DND-41 (cell line): ENCODE measurements around the gene GLRA3.

Source experiments
- ATAC-seq: fragments of 200-7000 bp; cut with Tn5 transposase; 3 replicates; pipeline ENCODE4 v1.9.1; 2021; ENCODE audit warnings: low read depth; ENCODE audit not compliant: insufficient read depth
- DNase-seq: peaks from one replicate; pipeline ENCODE4 v3.0.0-alpha.2; 2020
- H2AFZ ChIP-seq: 2 replicates; pipeline ENCODE4 v1.6.0; 2012; ENCODE audit warnings: low read depth, low read length
- H3K27ac ChIP-seq: 2 replicates; pipeline ENCODE4 v1.5.1; 2012; ENCODE audit warnings: low read length, inconsistent platforms
- H3K27me3 ChIP-seq: fragments of 200-600 bp; sonication (generic); 2 replicates; pipeline ENCODE4 v1.6.0; 2012; ENCODE audit warnings: low read length, mild to moderate bottlenecking, inconsistent platforms; ENCODE audit not compliant: insufficient read depth, poor library complexity
- H3K36me3 ChIP-seq: 2 replicates; pipeline ENCODE4 v1.5.1; 2012; ENCODE audit warnings: low read length, inconsistent platforms; ENCODE audit not compliant: insufficient read depth
- H3K4me1 ChIP-seq: 2 replicates; pipeline ENCODE4 v1.5.1; 2012; ENCODE audit warnings: mild to moderate bottlenecking, low read length; ENCODE audit not compliant: insufficient read depth
- H3K4me2 ChIP-seq: 2 replicates; pipeline ENCODE4 v1.6.0; 2012; ENCODE audit warnings: mild to moderate bottlenecking, moderate library complexity, low read length, inconsistent platforms; ENCODE audit not compliant: insufficient read depth
- H3K4me3 ChIP-seq, 2 experiments: fragments of 200-600 bp in 1 of 2; shearing (Covaris generic) in 1 of 2; 2 replicates each; pipeline ENCODE4 v1.5.1; 2012 to 2016; ENCODE audit warnings: inconsistent platforms in 2 of 2, low read length in 2 of 2, mild to moderate bottlenecking in 2 of 2, low read depth in 1 of 2, moderate library complexity in 1 of 2
- H3K79me2 ChIP-seq: 2 replicates; pipeline ENCODE4 v1.6.0; 2012; ENCODE audit warnings: low read length, inconsistent platforms; ENCODE audit not compliant: insufficient read depth
- H3K9ac ChIP-seq: 2 replicates; pipeline ENCODE4 v1.6.0; 2012; ENCODE audit warnings: low read depth, mild to moderate bottlenecking, inconsistent platforms, low read length, moderate library complexity
- H3K9me3 ChIP-seq: 2 replicates; pipeline ENCODE4 v1.5.1; 2012; ENCODE audit warnings: low read length, moderate library complexity, mild to moderate bottlenecking, inconsistent platforms; ENCODE audit not compliant: insufficient read depth, severe bottlenecking
- H4K20me1 ChIP-seq: 2 replicates; pipeline ENCODE4 v1.6.0; 2012; ENCODE audit warnings: low read length; ENCODE audit not compliant: insufficient read depth
- EZH2 ChIP-seq: IDR thresholded peaks from 3 replicates; pipeline ENCODE4 v1.6.1; 2012; ENCODE audit warnings: borderline replicate concordance, low read depth, mild to moderate bottlenecking, moderate library complexity, low read length, inconsistent platforms; ENCODE audit not compliant: severe bottlenecking
- TF ChIP-seq, protein P1 (sequence below): IDR thresholded peaks from 2 replicates; pipeline ENCODE4 v1.5.1; 2012; ENCODE audit warnings: borderline replicate concordance, low read length, moderate library complexity, mild to moderate bottlenecking; ENCODE audit not compliant: poor library complexity, severe bottlenecking; ENCODE audit errors: extremely low read depth

Gene GLRA3

DNA sequence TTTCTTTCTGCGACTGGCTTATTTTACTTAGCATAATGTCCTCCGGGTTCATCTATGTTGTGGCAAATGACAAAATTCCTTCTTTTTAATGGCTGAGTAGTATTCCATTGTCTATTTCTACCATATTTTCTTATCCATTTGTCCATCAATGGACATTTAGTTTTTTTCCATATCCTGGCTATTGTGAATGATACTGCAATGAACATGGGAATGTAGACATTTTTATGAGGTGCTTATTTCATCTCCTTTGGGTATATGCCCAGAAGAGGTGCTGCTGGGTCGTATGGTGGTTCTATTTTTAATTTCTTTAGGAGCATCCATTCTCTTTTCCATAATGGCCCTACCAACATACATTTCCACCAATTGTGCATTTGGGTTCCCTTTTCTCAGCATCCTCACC lies 230.2 kb downstream of the GLRA3 start:
- Histone ChIP-seq H3K4me1 (no peaks in the 10 kb centered on the region), H3K27me3 (no peaks in the 10 kb centered on the region), H3K4me2 (no peak overlapping the region), H3K9me3 (no peaks in the 10 kb centered on the region), H3K4me3 (no peak overlapping the region), H2AFZ (no peak overlapping the region), H3K36me3 (no peaks in the 10 kb centered on the region), H4K20me1 (no peaks in the 10 kb centered on the region), H3K9ac (no peak overlapping the region), H3K79me2 (no peaks in the 10 kb centered on the region), H3K27ac (no peak overlapping the region)
- no peak for DNase-seq
- TF ChIP-seq, protein P1, sequence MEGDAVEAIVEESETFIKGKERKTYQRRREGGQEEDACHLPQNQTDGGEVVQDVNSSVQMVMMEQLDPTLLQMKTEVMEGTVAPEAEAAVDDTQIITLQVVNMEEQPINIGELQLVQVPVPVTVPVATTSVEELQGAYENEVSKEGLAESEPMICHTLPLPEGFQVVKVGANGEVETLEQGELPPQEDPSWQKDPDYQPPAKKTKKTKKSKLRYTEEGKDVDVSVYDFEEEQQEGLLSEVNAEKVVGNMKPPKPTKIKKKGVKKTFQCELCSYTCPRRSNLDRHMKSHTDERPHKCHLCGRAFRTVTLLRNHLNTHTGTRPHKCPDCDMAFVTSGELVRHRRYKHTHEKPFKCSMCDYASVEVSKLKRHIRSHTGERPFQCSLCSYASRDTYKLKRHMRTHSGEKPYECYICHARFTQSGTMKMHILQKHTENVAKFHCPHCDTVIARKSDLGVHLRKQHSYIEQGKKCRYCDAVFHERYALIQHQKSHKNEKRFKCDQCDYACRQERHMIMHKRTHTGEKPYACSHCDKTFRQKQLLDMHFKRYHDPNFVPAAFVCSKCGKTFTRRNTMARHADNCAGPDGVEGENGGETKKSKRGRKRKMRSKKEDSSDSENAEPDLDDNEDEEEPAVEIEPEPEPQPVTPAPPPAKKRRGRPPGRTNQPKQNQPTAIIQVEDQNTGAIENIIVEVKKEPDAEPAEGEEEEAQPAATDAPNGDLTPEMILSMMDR = no peak
- no peak for TF ChIP-seq EZH2
- no peak for ATAC-seq

DNA sequence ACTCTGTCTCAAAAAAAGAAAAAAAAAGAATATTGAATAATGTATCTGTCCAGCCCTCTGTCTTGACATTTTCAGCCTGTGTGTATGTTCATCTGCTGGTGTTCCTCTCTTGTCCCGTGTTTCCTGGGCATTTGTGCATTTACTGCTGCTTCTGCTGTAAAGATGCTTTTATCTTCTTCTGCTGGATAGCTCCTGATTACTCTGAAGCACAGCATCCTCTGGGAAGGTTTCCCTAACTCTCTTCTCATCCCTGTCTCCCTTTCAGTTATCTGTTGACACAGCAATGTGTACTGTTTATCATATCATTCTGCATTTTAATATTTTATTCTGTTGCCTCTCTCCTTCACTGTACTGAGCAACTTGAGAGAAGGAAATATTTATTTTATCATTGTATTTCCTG lies 232.5 kb downstream of the GLRA3 start:
- Histone ChIP-seq H2AFZ (no peak overlapping the region), H3K27me3 (no peaks in the 10 kb centered on the region), H3K4me3 (no peak overlapping the region), H3K9ac (no peak overlapping the region), H3K36me3 (no peaks in the 10 kb centered on the region), H3K27ac (no peak overlapping the region), H3K4me1 (no peaks in the 10 kb centered on the region), H3K9me3 (no peaks in the 10 kb centered on the region), H4K20me1 (no peaks in the 10 kb centered on the region), H3K4me2 (no peak overlapping the region), H3K79me2 (no peaks in the 10 kb centered on the region)
- TF ChIP-seq, protein P1 = no peak
- ATAC-seq (no peak), DNase-seq (no peak)

DNA sequence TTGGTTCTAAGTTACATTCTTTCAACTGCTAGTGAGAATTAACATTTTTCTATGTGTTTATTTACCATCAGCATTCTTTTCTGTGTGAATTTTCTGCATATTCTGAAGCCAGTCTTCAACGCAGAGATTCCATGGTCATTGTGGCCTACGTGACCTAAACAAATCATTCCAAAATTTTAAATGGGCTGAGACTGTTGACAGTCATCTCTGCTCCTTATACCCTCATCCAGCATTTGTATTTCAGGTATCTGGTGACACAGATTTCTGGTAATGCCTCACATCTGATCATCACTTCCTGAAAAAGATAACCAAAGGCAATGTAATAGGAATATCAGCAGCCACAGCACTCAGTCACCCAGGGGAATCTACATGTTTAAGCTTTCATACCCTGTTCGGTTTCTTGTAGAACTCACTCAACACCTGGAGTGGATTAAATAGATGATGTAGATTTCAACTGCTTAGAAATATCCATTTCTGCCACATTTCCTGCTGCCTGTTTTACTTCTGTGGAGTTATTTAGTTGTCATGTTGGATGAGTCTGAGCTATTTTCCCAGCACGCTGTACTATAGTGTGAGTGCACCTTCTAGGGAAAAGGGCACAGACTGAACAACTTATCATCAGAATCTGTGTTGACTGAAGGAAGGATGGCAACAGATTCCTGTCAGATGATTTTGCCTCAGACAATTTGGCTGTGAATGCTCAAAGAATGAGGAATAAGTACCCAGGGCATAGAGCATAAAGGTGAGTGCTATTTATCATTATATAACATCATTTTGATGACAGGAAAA lies 233.7 kb downstream of the GLRA3 start:
- no peak for DNase-seq
- TF ChIP-seq, protein P1 = no peak
- no peak for TF ChIP-seq EZH2
- H3K4me3 ChIP-seq = no peak overlapping the region
- no peak overlapping the region for H3K27ac ChIP-seq
- no peak overlapping the region for H3K4me2 ChIP-seq
- H3K27me3 ChIP-seq = no peaks in the 10 kb centered on the region
- no peak overlapping the region for H2AFZ ChIP-seq
- no peak for ATAC-seq
- no peaks in the 10 kb centered on the region for H3K36me3 ChIP-seq
- H3K9ac ChIP-seq = no peak overlapping the region
- no peaks in the 10 kb centered on the region for H3K4me1 ChIP-seq
- H3K9me3 ChIP-seq = no peaks in the 10 kb centered on the region
- no peaks in the 10 kb centered on the region for H3K79me2 ChIP-seq
- no peaks in the 10 kb centered on the region for H4K20me1 ChIP-seq

GRCh38 chr4:174593701-174594100 lies 235.3 kb downstream of the GLRA3 start:
- Histone ChIP-seq H4K20me1 (no peaks in the 10 kb centered on the region), H3K9me3 (no peaks in the 10 kb centered on the region), H3K4me3 (no peak overlapping the region), H2AFZ (no peak overlapping the region), H3K4me2 (no peak overlapping the region), H3K4me1 (no peaks in the 10 kb centered on the region), H3K36me3 (no peaks in the 10 kb centered on the region), H3K27ac (no peak overlapping the region), H3K9ac (no peak overlapping the region), H3K79me2 (no peaks in the 10 kb centered on the region), H3K27me3 (no peaks in the 10 kb centered on the region)
- ATAC-seq = no peak
- DNase-seq = no peak
- TF ChIP-seq EZH2 = no peak
- TF ChIP-seq, protein P1 = no peak
